Kidney (tissue), 14 donors: ENCODE data around the gene SYCE1. TPM values are rescaled to one million over a fixed set of nuclear protein-coding genes. Genes with fewer than 3 reads are reported as not detected.

Experiments used
- DNase-seq, 5 donors: peaks; one replicate each; pipeline ENCODE4 v3.0.0-alpha.2; 2013 to 2020
- FAIRE-seq: peaks from 2 replicates; lab custom pipeline; 2012; peaks lifted over from hg19 to GRCh38; lab: Jason Lieb, UNC
- H3K27ac ChIP-seq, 2 donors: one replicate each; pipeline ENCODE4 v1.7.0; 2013; ENCODE audit warnings: low read depth in 2 of 2, low read length in 2 of 2, inconsistent platforms in 1 of 2
- H3K27me3 ChIP-seq: one replicate; pipeline ENCODE4 v1.7.1; 2013; ENCODE audit warnings: low read length, inconsistent platforms; ENCODE audit not compliant: control insufficient read depth, insufficient read depth
- H3K36me3 ChIP-seq, 3 donors: one replicate each; pipeline versions ENCODE4 v1.7.0 to v1.7.1; 2013; ENCODE audit warnings: low read length in 3 of 3, control low read depth in 1 of 3, inconsistent platforms in 1 of 3; ENCODE audit not compliant: insufficient read depth in 3 of 3, control insufficient read depth in 2 of 3
- H3K4me1 ChIP-seq, 3 donors: one replicate each; pipeline versions ENCODE4 v1.7.0 to v1.7.1; 2013; ENCODE audit warnings: low read length in 3 of 3, inconsistent platforms in 1 of 3, low read depth in 1 of 3; ENCODE audit not compliant: control insufficient read depth in 2 of 3, insufficient read depth in 2 of 3
- H3K4me3 ChIP-seq, 3 donors: one replicate each; pipeline versions ENCODE4 v1.7.0 to v1.8.1; 2013; ENCODE audit warnings: low read length in 3 of 3, control low read depth in 1 of 3, inconsistent platforms in 1 of 3
- H3K9ac ChIP-seq, 3 donors: one replicate each; pipeline versions ENCODE4 v1.7.0 to v1.7.1; 2013; ENCODE audit warnings: low read length in 3 of 3, control low read depth in 1 of 3, inconsistent platforms in 1 of 3
- H3K9me3 ChIP-seq, 3 donors: one replicate each; pipeline versions ENCODE4 v1.7.0 to v1.7.1; 2013; ENCODE audit warnings: low read length in 3 of 3, control low read depth in 1 of 3, inconsistent platforms in 1 of 3; ENCODE audit not compliant: control insufficient read depth in 2 of 3, insufficient read depth in 1 of 3
- intact Hi-C: fragments of 100-400 bp; cut with DNase I; formaldehyde crosslinking; loops from one replicate; pipeline ENCODE4 v1.11.1; 2022
- polyA plus RNA-seq: library from polyadenylated mRNA; stranded (reverse); fragments of 350-450 nt; fragmentation: Illumina TruSeq; extraction: RNeasy Lipid Tissue Mini Kit (QIAGEN cat#74804); gene quantifications from one replicate; pipeline ENCODE4 v1.2.3, GENCODE V29; 2014; ENCODE audit warnings: low read depth, low replicate concordance; ENCODE audit not compliant: insufficient read depth
- total RNA-seq: library from RNA; stranded (reverse); fragmentation: NEBNext Ultra II Directional; extraction: Animal tissue kit (Norgen Biotek cat#: 25700); gene quantifications from one replicate; pipeline ENCODE4 v1.2.1, GENCODE V29; 2021
- TF ChIP-seq, protein P1 (sequence below): IDR thresholded peaks from 3 replicates; pipeline ENCODE4 v1.5.1; 2012; ENCODE audit warnings: mild to moderate bottlenecking, moderate library complexity, borderline replicate concordance; ENCODE audit not compliant: insufficient read depth; ENCODE audit errors: extremely low read depth
- donor health status: control.
- donor health status: control.
- donor health status: control.
- donor health status: control.
- donor health status: control.
- donor health status: DM: yes; HTN: yes; CAD: no.
- donor health status: Normal renal cell carcinoma (clear cell type).

SYCE1 gene
- total and polyA plus RNA-seq, 2 donors from 2014 or later = 1.2 to 1.4 TPM

DNA sequence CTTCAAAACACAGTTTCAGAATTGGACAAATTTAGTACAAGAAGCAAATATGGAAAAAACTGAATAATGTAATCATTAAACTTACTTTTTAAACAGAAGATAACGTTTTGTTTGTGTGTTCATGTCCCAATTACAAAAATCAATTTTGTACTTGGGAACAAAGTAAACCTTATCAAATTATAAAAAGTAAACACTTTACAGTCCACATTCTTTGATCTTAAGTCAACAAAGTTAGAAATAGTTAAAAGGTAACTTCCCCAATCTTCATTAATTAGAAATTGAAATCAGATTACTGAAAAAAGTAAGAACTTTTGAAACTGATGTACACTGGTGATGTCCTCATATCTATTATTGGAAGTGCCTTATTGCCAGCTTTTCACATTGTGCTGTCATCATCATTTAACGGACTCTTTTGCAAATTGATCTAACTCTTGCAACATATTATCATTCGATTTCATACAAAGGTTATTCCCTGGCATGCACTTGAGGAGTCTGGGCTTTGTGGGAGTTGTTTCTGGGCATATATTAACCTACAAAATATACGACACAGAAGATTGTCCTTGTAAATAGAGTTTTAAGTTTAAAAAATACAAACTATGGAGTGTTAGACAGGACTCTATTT is 53.4 kb downstream of the SYCE1 start:
- TF ChIP-seq, protein P1, sequence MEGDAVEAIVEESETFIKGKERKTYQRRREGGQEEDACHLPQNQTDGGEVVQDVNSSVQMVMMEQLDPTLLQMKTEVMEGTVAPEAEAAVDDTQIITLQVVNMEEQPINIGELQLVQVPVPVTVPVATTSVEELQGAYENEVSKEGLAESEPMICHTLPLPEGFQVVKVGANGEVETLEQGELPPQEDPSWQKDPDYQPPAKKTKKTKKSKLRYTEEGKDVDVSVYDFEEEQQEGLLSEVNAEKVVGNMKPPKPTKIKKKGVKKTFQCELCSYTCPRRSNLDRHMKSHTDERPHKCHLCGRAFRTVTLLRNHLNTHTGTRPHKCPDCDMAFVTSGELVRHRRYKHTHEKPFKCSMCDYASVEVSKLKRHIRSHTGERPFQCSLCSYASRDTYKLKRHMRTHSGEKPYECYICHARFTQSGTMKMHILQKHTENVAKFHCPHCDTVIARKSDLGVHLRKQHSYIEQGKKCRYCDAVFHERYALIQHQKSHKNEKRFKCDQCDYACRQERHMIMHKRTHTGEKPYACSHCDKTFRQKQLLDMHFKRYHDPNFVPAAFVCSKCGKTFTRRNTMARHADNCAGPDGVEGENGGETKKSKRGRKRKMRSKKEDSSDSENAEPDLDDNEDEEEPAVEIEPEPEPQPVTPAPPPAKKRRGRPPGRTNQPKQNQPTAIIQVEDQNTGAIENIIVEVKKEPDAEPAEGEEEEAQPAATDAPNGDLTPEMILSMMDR = no peak
- Histone ChIP-seq H3K36me3 (no peaks in the 10 kb centered on the region), H3K4me3 (no peak overlapping the region), H3K9ac (no peak overlapping the region), H3K4me1 (no peaks in the 10 kb centered on the region), H3K27ac (no peak overlapping the region), H3K27me3 (no peaks in the 10 kb centered on the region), H3K9me3 (peaks cover 0 to 2% (median 0%) of the 10 kb centered on the region in 3 donors)
- FAIRE-seq = no peak
- no peak for DNase-seq
- intact Hi-C loops = no loop called here

DNA sequence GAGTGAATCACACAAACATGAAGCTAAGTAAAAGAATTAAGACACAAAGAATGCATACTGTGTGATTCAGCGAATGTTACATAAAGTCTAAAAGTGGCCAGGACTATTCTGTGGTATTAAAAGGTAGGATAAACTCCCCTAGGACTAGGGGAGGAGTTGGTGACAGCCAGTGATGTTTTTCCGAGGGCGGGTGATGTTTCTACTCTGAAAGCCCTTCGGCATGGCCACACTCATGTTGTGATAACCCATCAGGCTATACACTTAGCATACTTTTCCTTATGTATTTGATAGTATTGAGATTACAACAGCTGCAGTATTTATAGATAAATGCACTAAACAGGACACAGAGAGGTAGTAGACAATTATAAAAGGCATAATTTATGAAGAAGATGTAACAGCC is 54.0 kb downstream of the SYCE1 start:
- Histone ChIP-seq H3K36me3 (no peaks in the 10 kb centered on the region), H3K4me3 (no peak overlapping the region), H3K9me3 (peaks cover 0 to 2% (median 0%) of the 10 kb centered on the region in 3 donors), H3K4me1 (no peaks in the 10 kb centered on the region), H3K9ac (no peak overlapping the region), H3K27me3 (no peaks in the 10 kb centered on the region), H3K27ac (no peak overlapping the region)
- no peak for DNase-seq
- FAIRE-seq = no peak
- TF ChIP-seq, protein P1 = no peak
- intact Hi-C loops = no loop called here

DNA sequence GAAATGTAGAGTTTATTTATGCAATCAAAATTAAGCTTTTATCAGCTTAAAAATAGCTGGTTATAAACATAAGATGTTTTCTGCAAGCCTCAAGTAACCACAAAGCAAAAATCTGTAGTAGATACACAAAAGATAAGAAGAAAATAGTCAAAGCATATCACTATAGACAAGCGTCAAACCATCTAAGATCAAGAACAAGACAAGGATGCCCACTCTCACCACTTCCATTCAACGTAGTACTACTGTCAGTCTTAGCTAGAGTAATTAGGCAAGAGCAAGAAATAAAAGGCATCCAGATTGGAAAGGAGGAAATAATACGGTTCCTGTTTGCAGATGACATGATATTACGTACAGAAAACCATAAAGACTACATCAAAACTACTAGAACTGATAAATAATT is 55.7 kb downstream of the SYCE1 start:
- FAIRE-seq (no peak), DNase-seq (no peak)
- H3K36me3 ChIP-seq = no peaks in the 10 kb centered on the region
- intact Hi-C loops = no loop called here
- H3K4me3 ChIP-seq = no peak overlapping the region
- no peak overlapping the region for H3K9ac ChIP-seq
- H3K4me1 ChIP-seq = no peaks in the 10 kb centered on the region
- H3K27ac ChIP-seq = no peak overlapping the region
- no peaks in the 10 kb centered on the region for H3K27me3 ChIP-seq
- TF ChIP-seq, protein P1 = no peak
- H3K9me3 ChIP-seq = peaks cover 0 to 2% (median 0%) of the 10 kb centered on the region in 3 donors

Other genes with a start within 250 kb of the SYCE1 start
- gene CALY, start 228.7 kb downstream of the SYCE1 start, total RNA-seq = 0.41 TPM
- 0.54 TPM for gene CALY, start 228.7 kb downstream of the SYCE1 start, polyA plus RNA-seq
- 1.9 TPM for gene PRAP1, start 218.2 kb downstream of the SYCE1 start, total RNA-seq
- gene PRAP1, start 218.2 kb downstream of the SYCE1 start, polyA plus RNA-seq = 557 TPM
- gene FUOM, start 207.6 kb downstream of the SYCE1 start, total RNA-seq = 17.5 TPM
- 118 TPM for gene FUOM, start 207.6 kb downstream of the SYCE1 start, polyA plus RNA-seq
- 85.6 TPM for gene ECHS1, start 192.2 kb downstream of the SYCE1 start, total RNA-seq
- 599 TPM for gene ECHS1, start 192.2 kb downstream of the SYCE1 start, polyA plus RNA-seq
- 7.0 TPM for gene PAOX, start 186.3 kb downstream of the SYCE1 start, total RNA-seq
- 14.4 TPM for gene PAOX, start 186.3 kb downstream of the SYCE1 start, polyA plus RNA-seq
- 51.1 TPM for gene MTG1, start 171.4 kb downstream of the SYCE1 start, total RNA-seq
- gene MTG1, start 171.4 kb downstream of the SYCE1 start, polyA plus RNA-seq = 68.5 TPM
- gene SPRN, start 141.0 kb downstream of the SYCE1 start, total RNA-seq = not detected
- not detected for gene SPRN, start 141.0 kb downstream of the SYCE1 start, polyA plus RNA-seq
- gene SCART1, start 111.6 kb downstream of the SYCE1 start, total RNA-seq = 3.9 TPM
- gene SCART1, start 111.6 kb downstream of the SYCE1 start, polyA plus RNA-seq = 0.37 TPM
- 2.9 TPM for gene CYP2E1, start 38.2 kb downstream of the SYCE1 start, total RNA-seq
- 3.4 TPM for gene CYP2E1, start 38.2 kb downstream of the SYCE1 start, polyA plus RNA-seq
- not detected for gene FRG2B, start 61.2 kb upstream of the SYCE1 start, total RNA-seq
- 0.97 TPM for gene FRG2B, start 61.2 kb upstream of the SYCE1 start, polyA plus RNA-seq